Esophagus muscularis mucosa (tissue), 4 donors: ENCODE data around the gene INPP4B. TPM values are rescaled to one million over a fixed set of nuclear protein-coding genes. Genes with fewer than 3 reads are reported as not detected.

Experiments
- DNase-seq: peaks from one replicate; pipeline ENCODE4 v3.0.0-alpha.2; 2017; ENCODE audit errors: extremely low spot score
- H3K27ac ChIP-seq, 4 donors: fragments of 200-600 bp; sonication (generic); replicated peaks in 1 of 4; 1 replicate in 3 of 4; 2 replicates in 1 of 4; pipeline ENCODE4 v1.5.1; 2016 to 2019; ENCODE audit warnings: mild to moderate bottlenecking in 1 of 4
- H3K27me3 ChIP-seq, 4 donors: fragments of 200-600 bp; sonication (generic); one replicate each; pipeline versions ENCODE4 v1.5.1 to v1.6.0; 2016 to 2019
- H3K36me3 ChIP-seq, 4 donors: fragments of 200-600 bp; sonication (generic); one replicate each; pipeline ENCODE4 v1.5.1; 2016 to 2019
- H3K4me1 ChIP-seq, 4 donors: fragments of 200-600 bp; sonication (generic); one replicate each; pipeline ENCODE4 v1.5.1; 2016 to 2019
- H3K4me3 ChIP-seq, 4 donors: fragments of 200-600 bp; sonication (generic); 1 replicate in 2 of 4; 2 replicates in 2 of 4; pipeline ENCODE4 v1.5.1; 2016 to 2019; ENCODE audit warnings: mild to moderate bottlenecking in 4 of 4, moderate library complexity in 1 of 4
- H3K9me3 ChIP-seq, 4 donors: fragments of 200-600 bp; sonication (generic); 1 replicate in 3 of 4; 2 replicates in 1 of 4; pipeline ENCODE4 v1.5.1; 2016 to 2019
- EP300 ChIP-seq: sonication (generic); formaldehyde crosslinking; IDR thresholded peaks from one replicate; pipeline ENCODE4 v1.6.1; 2017; ENCODE audit warnings: antibody characterized with exemption
- POLR2A ChIP-seq: fragments of 450-650 bp; IDR thresholded peaks from one replicate; pipeline ENCODE4 v1.6.1; 2017; ENCODE audit warnings: antibody characterized with exemption, moderate library complexity, mild to moderate bottlenecking, low read depth
- POLR2AphosphoS5 ChIP-seq, 2 donors: sonication (generic); formaldehyde crosslinking; IDR thresholded peaks; one replicate each; pipeline ENCODE4 v1.6.1; 2017; ENCODE audit warnings: antibody characterized with exemption in 2 of 2
- WGBS: methylation state at CpG from one replicate; pipeline ENCODE4 v1.1.5; 2018; 5-methylcytosine and 5-hydroxymethylcytosine counted together
- intact Hi-C: fragments of 100-400 bp; cut with DNase I; formaldehyde crosslinking; loops from one replicate; pipeline ENCODE4 v1.15.1; 2023
- total RNA-seq, 4 donors: library from RNA; depleted of rRNA; stranded (reverse); fragments of >200 nt; gene quantifications; one replicate each; pipeline versions ENCODE4 v1.1.0 to v1.2.1, GENCODE V29; 2016
- TF ChIP-seq, protein P1 (sequence below), 3 experiments: fragments of 200-600 bp in 2 of 3; fragments of 450-650 bp in 1 of 3; sonication (generic) in 2 of 3; IDR thresholded peaks; one replicate each; pipeline ENCODE4 v1.5.1; 2017 to 2019; ENCODE audit warnings: antibody characterized with exemption in 3 of 3, mild to moderate bottlenecking in 2 of 3, moderate library complexity in 1 of 3

The INPP4B gene
- total RNA-seq, 4 donors from 2014 or later: 12.7 to 23.4 (median 15.9) TPM

GRCh38 chr4:142311916-142312315 is 534.2 kb downstream of the INPP4B start:
- no peaks in the 10 kb centered on the region for H3K9me3 ChIP-seq
- H3K4me3 ChIP-seq: no peak overlapping the region
- no peak for DNase-seq
- intact Hi-C loops: no loop called here
- no peaks in the 10 kb centered on the region for H3K27me3 ChIP-seq
- H3K4me1 ChIP-seq: no peaks in the 10 kb centered on the region
- TF ChIP-seq, protein P1, sequence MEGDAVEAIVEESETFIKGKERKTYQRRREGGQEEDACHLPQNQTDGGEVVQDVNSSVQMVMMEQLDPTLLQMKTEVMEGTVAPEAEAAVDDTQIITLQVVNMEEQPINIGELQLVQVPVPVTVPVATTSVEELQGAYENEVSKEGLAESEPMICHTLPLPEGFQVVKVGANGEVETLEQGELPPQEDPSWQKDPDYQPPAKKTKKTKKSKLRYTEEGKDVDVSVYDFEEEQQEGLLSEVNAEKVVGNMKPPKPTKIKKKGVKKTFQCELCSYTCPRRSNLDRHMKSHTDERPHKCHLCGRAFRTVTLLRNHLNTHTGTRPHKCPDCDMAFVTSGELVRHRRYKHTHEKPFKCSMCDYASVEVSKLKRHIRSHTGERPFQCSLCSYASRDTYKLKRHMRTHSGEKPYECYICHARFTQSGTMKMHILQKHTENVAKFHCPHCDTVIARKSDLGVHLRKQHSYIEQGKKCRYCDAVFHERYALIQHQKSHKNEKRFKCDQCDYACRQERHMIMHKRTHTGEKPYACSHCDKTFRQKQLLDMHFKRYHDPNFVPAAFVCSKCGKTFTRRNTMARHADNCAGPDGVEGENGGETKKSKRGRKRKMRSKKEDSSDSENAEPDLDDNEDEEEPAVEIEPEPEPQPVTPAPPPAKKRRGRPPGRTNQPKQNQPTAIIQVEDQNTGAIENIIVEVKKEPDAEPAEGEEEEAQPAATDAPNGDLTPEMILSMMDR (IDR thresholded peaks at IDR 0.05): no peak
- TF ChIP-seq POLR2A (no peak), POLR2AphosphoS5 (IDR thresholded peaks at IDR 0.05) (no peak), EP300 (no peak)
- H3K27ac ChIP-seq: no peak overlapping the region
- no peaks in the 10 kb centered on the region for H3K36me3 ChIP-seq
- WGBS: 73% methylated on average over 6 of the region's 6 CpGs

GRCh38 chr4:142309772-142310171 is 536.3 kb downstream of the INPP4B start:
- intact Hi-C loops: no loop called here
- 100% methylated on average over 1 of the region's 1 CpG for WGBS

DNA sequence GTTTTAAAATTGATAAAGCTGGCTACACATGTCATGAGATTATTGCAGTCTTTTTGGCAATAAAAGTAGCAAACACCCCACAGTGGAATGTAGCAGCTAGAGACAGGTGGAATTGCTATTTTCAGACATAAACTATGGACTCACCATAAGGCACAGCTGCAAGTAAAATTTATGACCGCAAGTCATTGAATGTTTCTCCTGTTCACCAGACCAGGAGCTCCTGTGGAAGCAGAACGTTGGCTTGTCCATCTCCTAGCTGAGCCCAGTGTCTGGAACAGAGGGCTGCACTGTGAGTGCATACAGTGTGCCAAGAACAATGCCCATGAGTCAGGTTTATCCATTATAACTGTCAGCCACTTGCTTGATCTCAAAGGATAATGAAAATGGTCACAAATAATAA is 538.2 kb downstream of the INPP4B start:
- TF ChIP-seq, protein P1 (IDR thresholded peaks at IDR 0.05): no peak
- TF ChIP-seq EP300 (no peak), POLR2A (no peak), POLR2AphosphoS5 (IDR thresholded peaks at IDR 0.05) (no peak)
- intact Hi-C loops: no loop called here
- DNase-seq: no peak
- WGBS: 65% methylated on average over 2 of the region's 2 CpGs
- Histone ChIP-seq H3K27ac (no peak overlapping the region), H3K9me3 (no peaks in the 10 kb centered on the region), H3K4me3 (no peak overlapping the region), H3K36me3 (no peaks in the 10 kb centered on the region), H3K27me3 (no peaks in the 10 kb centered on the region), H3K4me1 (no peaks in the 10 kb centered on the region)

More at GRCh38 chr4:142309772-142310171, 536.3 kb downstream of the INPP4B start:
- Histone ChIP-seq H3K4me3 (no peak overlapping the region), H3K27ac (no peak overlapping the region), H3K27me3 (no peaks in the 10 kb centered on the region), H3K9me3 (no peaks in the 10 kb centered on the region), H3K4me1 (no peaks in the 10 kb centered on the region), H3K36me3 (no peaks in the 10 kb centered on the region)
- DNase-seq: no peak
- TF ChIP-seq EP300: no peak
- TF ChIP-seq POLR2AphosphoS5 (IDR thresholded peaks at IDR 0.05): no peak
- no peak for TF ChIP-seq POLR2A
- TF ChIP-seq, protein P1 (IDR thresholded peaks at IDR 0.05): no peak

DNA sequence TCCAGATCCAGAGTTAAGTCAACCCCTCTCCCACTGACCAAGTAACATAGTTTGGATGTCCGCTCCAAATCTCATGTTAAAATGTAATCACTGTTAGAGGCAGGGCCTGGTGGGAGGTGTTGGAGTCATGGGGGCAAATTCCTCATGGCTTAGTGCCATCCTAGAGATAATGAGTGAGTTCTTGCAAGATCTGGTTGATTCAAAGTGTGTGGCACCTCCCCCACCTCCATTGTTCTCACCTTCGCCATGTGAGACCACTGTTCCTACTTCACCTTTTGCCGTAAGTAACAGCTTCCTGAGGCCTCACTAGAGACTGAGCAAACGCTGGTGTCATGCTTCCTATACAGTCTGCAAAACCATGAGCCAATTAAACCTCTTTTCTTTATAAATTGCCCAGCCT is 548.8 kb downstream of the INPP4B start:
- TF ChIP-seq EP300 (no peak), POLR2A (no peak), POLR2AphosphoS5 (IDR thresholded peaks at IDR 0.05) (no peak)
- TF ChIP-seq, protein P1 (IDR thresholded peaks at IDR 0.05): no peak
- Histone ChIP-seq H3K9me3 (no peaks in the 10 kb centered on the region), H3K4me3 (no peak overlapping the region), H3K27ac (no peak overlapping the region), H3K27me3 (no peaks in the 10 kb centered on the region), H3K36me3 (no peaks in the 10 kb centered on the region), H3K4me1 (no peaks in the 10 kb centered on the region)
- DNase-seq: no peak
- intact Hi-C loops: no loop called here
- 94% methylated on average over 4 of the region's 4 CpGs for WGBS

- DNase-seq: no peak
- Histone ChIP-seq H3K9me3 (no peaks in the 10 kb centered on the region), H3K4me3 (no peak overlapping the region), H3K36me3 (no peaks in the 10 kb centered on the region), H3K27me3 (no peaks in the 10 kb centered on the region), H3K4me1 (no peaks in the 10 kb centered on the region), H3K27ac (no peak overlapping the region)
- 92% methylated on average over 4 of the region's 4 CpGs for WGBS
- intact Hi-C loops: no loop called here
- TF ChIP-seq, protein P1 (IDR thresholded peaks at IDR 0.05): no peak
- TF ChIP-seq POLR2A (no peak), POLR2AphosphoS5 (IDR thresholded peaks at IDR 0.05) (no peak), EP300 (no peak)
Measured at GRCh38 chr4:142293536-142293935, 552.6 kb downstream of the INPP4B start.
